Measurements from ENCODE around the gene HK3.
A peak's percentile ranks its signal among the peaks of the same experiment; 100 is the strongest.

HK3 gene

DNA sequence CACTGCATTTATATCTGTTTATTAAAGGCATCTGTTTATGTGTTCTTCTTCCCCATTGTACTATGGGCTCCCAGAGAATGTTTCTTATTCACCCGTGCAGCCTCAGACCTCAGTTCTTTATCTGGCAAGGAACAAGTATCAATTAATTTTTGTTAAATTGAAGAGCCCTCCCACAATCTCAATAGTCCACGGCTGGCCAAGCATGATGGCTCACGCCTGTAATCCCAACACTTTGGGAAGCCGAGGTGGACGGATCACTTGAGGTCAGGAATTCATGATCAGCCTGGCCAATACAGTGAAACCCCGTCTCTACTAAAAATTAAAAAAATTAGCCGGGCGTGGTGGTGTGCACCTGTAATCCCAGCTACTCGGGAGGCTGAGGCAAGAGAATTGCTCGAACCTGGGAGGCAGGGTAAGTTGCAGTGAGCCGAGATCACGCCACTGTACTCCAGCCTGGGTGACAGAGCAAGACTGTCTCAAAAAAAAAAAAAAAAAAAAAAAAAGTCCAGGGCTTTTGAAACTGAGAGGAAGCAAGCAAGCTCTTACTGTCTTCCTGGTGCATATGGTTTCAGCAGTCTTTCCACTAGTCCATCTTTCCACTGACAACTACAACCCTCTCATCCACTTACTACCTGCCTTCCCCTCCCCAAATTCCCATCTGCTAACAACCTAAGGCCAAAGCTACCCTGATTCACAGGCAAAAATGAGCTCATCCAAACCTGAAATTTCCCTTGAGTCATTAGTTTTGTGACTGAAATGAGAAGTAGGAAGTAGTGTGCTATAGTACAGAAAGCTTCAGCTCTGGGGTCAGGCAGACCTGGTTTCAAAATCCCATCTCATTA, 2.3 kb upstream of the HK3 start:
- Histone ChIP-seq H3K36me3 (ENCODE audit: insufficient read depth, low read length) (peaks cover 38% of the 10 kb centered on the region), H3K27me3 (ENCODE audit: insufficient read depth, low read length, poor library complexity) (no peaks in the 10 kb centered on the region), H3K27ac (ENCODE audit: low read length) (no peak overlapping the region), H4K20me1 (ENCODE audit: insufficient read depth, low read length) (no peaks in the 10 kb centered on the region), H3K4me2 (ENCODE audit: insufficient read depth, low read length) (no peak overlapping the region), H3K9me3 (ENCODE audit: insufficient read depth, low read length, severe bottlenecking) (no peaks in the 10 kb centered on the region), H3K9ac (ENCODE audit: low read depth, low read length) (no peak overlapping the region), H3K4me1 (ENCODE audit: insufficient read depth, low read length) (no peaks in the 10 kb centered on the region), H3K4me3 (ENCODE audit: low read depth in 1 of 2, low read length in 2 of 2) (no peak overlapping the region), H2AFZ (ENCODE audit: low read depth, low read length) (no peak overlapping the region), H3K79me2 (ENCODE audit: insufficient read depth, low read length) (no peaks in the 10 kb centered on the region)
- TF ChIP-seq EZH2 (IDR thresholded peaks at IDR 0.05; ENCODE audit: borderline replicate concordance, low read depth, low read length, severe bottlenecking) = no peak
- TF ChIP-seq, protein P1, sequence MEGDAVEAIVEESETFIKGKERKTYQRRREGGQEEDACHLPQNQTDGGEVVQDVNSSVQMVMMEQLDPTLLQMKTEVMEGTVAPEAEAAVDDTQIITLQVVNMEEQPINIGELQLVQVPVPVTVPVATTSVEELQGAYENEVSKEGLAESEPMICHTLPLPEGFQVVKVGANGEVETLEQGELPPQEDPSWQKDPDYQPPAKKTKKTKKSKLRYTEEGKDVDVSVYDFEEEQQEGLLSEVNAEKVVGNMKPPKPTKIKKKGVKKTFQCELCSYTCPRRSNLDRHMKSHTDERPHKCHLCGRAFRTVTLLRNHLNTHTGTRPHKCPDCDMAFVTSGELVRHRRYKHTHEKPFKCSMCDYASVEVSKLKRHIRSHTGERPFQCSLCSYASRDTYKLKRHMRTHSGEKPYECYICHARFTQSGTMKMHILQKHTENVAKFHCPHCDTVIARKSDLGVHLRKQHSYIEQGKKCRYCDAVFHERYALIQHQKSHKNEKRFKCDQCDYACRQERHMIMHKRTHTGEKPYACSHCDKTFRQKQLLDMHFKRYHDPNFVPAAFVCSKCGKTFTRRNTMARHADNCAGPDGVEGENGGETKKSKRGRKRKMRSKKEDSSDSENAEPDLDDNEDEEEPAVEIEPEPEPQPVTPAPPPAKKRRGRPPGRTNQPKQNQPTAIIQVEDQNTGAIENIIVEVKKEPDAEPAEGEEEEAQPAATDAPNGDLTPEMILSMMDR (IDR thresholded peaks at IDR 0.05; ENCODE audit: borderline replicate concordance, extremely low read depth, low read length, poor library complexity, severe bottlenecking) = no peak
- no peak for ATAC-seq (ENCODE audit: insufficient read depth, low read depth)
- no peak for DNase-seq

DNA sequence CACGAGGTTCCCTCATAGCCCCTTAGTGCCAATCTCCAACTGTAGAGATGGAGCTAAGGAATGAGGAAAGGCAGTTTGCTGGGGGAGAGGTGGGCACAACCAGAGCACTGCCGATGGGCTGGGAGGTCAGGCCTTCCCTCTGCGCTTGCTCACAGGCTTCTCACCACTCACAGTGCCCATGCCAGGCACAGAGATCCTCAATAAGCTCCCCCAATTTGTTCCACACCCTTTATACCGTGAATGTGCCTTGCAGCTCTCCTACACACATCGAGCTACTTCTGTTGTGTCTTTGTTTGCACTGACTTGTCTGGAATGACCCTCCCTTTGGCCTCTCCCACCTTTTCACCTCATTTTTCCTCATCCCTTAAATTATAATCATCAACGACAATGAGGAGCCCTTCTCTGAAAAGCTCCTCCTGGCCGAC, 1.6 kb upstream of the HK3 start:
- TF ChIP-seq EZH2 (IDR thresholded peaks at IDR 0.05; ENCODE audit: borderline replicate concordance, low read depth, low read length, severe bottlenecking) = no peak
- TF ChIP-seq, protein P1 (IDR thresholded peaks at IDR 0.05; ENCODE audit: borderline replicate concordance, extremely low read depth, low read length, poor library complexity, severe bottlenecking) = no peak
- DNase-seq = no peak
- no peak overlapping the region for H3K9ac ChIP-seq (ENCODE audit: low read depth, low read length)
- H3K79me2 ChIP-seq (ENCODE audit: insufficient read depth, low read length) = no peaks in the 10 kb centered on the region
- no peaks in the 10 kb centered on the region for H3K4me1 ChIP-seq (ENCODE audit: insufficient read depth, low read length)
- H3K9me3 ChIP-seq (ENCODE audit: insufficient read depth, low read length, severe bottlenecking) = no peaks in the 10 kb centered on the region
- H3K27me3 ChIP-seq (ENCODE audit: insufficient read depth, low read length, poor library complexity) = no peaks in the 10 kb centered on the region
- no peak overlapping the region for H2AFZ ChIP-seq (ENCODE audit: low read depth, low read length)
- H3K4me3 ChIP-seq (ENCODE audit: low read depth in 1 of 2, low read length in 2 of 2) = no peak overlapping the region
- H3K4me2 ChIP-seq (ENCODE audit: insufficient read depth, low read length) = no peak overlapping the region
- peaks cover 31% of the 10 kb centered on the region for H3K36me3 ChIP-seq (ENCODE audit: insufficient read depth, low read length)
- H3K27ac ChIP-seq (ENCODE audit: low read length) = no peak overlapping the region
- 0 out of 3 replicates have a peak, but pooled peaks have one; percentile 12 for ATAC-seq (ENCODE audit: insufficient read depth, low read depth)
- no peaks in the 10 kb centered on the region for H4K20me1 ChIP-seq (ENCODE audit: insufficient read depth, low read length)

DNA sequence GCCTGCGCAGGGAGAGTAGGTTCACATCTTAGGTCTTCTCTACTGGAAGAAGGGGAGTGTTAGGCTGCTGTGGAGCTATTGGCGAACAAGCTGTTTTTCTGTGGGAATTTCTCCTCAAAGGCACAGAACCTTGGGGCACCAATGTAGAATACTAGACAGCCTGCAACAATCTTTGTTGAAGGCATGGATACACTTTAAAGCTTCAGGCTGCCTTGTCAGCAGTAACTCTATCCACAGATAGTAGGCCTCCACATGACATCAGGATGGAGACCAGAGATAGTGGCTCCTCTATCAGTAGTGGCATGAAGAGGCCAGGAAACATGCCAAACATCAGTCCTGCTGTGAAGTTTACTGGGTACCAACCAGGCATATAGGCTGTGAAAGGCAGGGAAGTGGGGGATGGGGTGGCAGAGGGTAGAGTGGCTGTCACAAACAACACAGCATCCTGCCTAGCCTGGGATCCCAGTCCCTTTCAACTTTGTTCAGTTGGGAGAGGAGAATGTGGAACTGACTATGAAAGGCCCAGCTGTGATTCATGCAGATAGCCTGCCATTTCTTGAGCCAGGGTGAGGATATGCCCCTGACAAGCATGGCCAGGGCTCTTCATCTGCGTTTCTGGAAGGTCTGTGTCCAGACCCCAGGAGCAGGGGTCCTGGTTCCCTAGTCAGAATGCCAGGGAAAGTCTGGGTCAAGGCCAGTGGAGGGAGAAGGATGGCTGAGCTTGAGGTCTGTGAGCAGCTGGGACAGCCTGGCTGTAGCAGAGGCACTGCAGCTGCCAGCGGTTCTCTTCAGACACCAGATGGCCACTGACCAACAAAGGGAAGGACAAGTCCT, 1.0 kb upstream of the HK3 start:
- peak; percentile 34; the same call in 1 of the 3 replicates for ATAC-seq (ENCODE audit: insufficient read depth, low read depth)
- Histone ChIP-seq H3K36me3 (ENCODE audit: insufficient read depth, low read length) (peaks cover 25% of the 10 kb centered on the region), H3K27me3 (ENCODE audit: insufficient read depth, low read length, poor library complexity) (no peaks in the 10 kb centered on the region), H3K4me1 (ENCODE audit: insufficient read depth, low read length) (no peaks in the 10 kb centered on the region), H3K79me2 (ENCODE audit: insufficient read depth, low read length) (no peaks in the 10 kb centered on the region), H3K9ac (ENCODE audit: low read depth, low read length) (no peak overlapping the region), H3K9me3 (ENCODE audit: insufficient read depth, low read length, severe bottlenecking) (no peaks in the 10 kb centered on the region), H3K27ac (ENCODE audit: low read length) (no peak overlapping the region), H4K20me1 (ENCODE audit: insufficient read depth, low read length) (no peaks in the 10 kb centered on the region), H3K4me2 (ENCODE audit: insufficient read depth, low read length) (no peak overlapping the region), H2AFZ (ENCODE audit: low read depth, low read length) (no peak overlapping the region), H3K4me3 (ENCODE audit: low read depth in 1 of 2, low read length in 2 of 2) (no peak overlapping the region)
- TF ChIP-seq, protein P1 (IDR thresholded peaks at IDR 0.05; ENCODE audit: borderline replicate concordance, extremely low read depth, low read length, poor library complexity, severe bottlenecking) = no peak
- no peak for TF ChIP-seq EZH2 (IDR thresholded peaks at IDR 0.05; ENCODE audit: borderline replicate concordance, low read depth, low read length, severe bottlenecking)
- no peak for DNase-seq

All from DND-41 (cell line).